SK-N-MC (cell line): Measurements from ENCODE around the gene IDH3A.
A peak's percentile ranks its signal among the peaks of the same experiment; 100 is the strongest.

Experiments used
- EZH2 ChIP-seq: fragments of 200-600 bp; sonication (generic); IDR thresholded peaks from one replicate; pipeline ENCODE4 v1.6.1; 2017; ENCODE audit warnings: antibody characterized with exemption
- FOXP2 ChIP-seq: optimal IDR thresholded peaks from 2 replicates; pipeline ENCODE3; 2011; ENCODE audit warnings: mild to moderate bottlenecking, moderate library complexity; ENCODE audit not compliant: insufficient read depth; ENCODE audit errors: extremely low read length, control extremely low read depth
- POLR2AphosphoS5 ChIP-seq: IDR thresholded peaks from 2 replicates; pipeline ENCODE4 v1.6.1; 2012; ENCODE audit warnings: mild to moderate bottlenecking, low read depth, low read length, borderline replicate concordance

- TF ChIP-seq EZH2 (no peak), POLR2AphosphoS5 (peak; percentile 63), FOXP2 (no peak)
Observed at GRCh38 chr15:78131295-78132061, 17.7 kb upstream of the IDH3A start, which contains the start of gene CIB2.
